Osteocyte (in vitro differentiated cells): ENCODE results near the gene ABLIM2. TPM values are rescaled to one million over a fixed set of nuclear protein-coding genes. Genes with fewer than 3 reads are reported as not detected.

ENCODE experiments used
- DNase-seq: peaks from one replicate; pipeline ENCODE4 v3.0.0; 2021; ENCODE audit warnings: mixed read lengths; ENCODE audit not compliant: unreplicated experiment; ENCODE audit errors: extremely low spot score
- H3K27ac Mint-ChIP-seq: one replicate; pipeline ENCODE4 v1.8.0; 2021; ENCODE audit warnings: mild to moderate bottlenecking, mixed read lengths; ENCODE audit not compliant: unreplicated experiment
- H3K27me3 Mint-ChIP-seq: one replicate; pipeline ENCODE4 v1.8.0; 2021; ENCODE audit warnings: mixed read lengths; ENCODE audit not compliant: unreplicated experiment
- H3K36me3 Mint-ChIP-seq: one replicate; pipeline ENCODE4 v1.8.0; 2021; ENCODE audit warnings: mixed read lengths; ENCODE audit not compliant: unreplicated experiment
- H3K4me1 Mint-ChIP-seq: one replicate; pipeline ENCODE4 v1.8.0; 2021; ENCODE audit warnings: mixed read lengths; ENCODE audit not compliant: unreplicated experiment
- H3K4me3 Mint-ChIP-seq: one replicate; pipeline ENCODE4 v1.8.0; 2021; ENCODE audit warnings: mild to moderate bottlenecking, moderate library complexity, mixed read lengths; ENCODE audit not compliant: unreplicated experiment
- H3K9me3 Mint-ChIP-seq: one replicate; pipeline ENCODE4 v1.8.0; 2021; ENCODE audit warnings: mixed read lengths; ENCODE audit not compliant: unreplicated experiment
- CTCF ChIP-seq: fragments of 200-600 bp; sonication (generic); IDR thresholded peaks from 2 replicates; pipeline ENCODE4 v1.5.0; 2021; ENCODE audit warnings: antibody characterized with exemption, mild to moderate bottlenecking, moderate library complexity
- total RNA-seq: library from RNA; stranded (reverse); gene quantifications from 2 replicates; pipeline ENCODE4 v1.2.1, GENCODE V29; 2021

The ABLIM2 gene
- total RNA-seq, 1 donor from 2014 or later = 0.24 TPM

- H3K27ac Mint-ChIP-seq = no peak overlapping the region
- DNase-seq = no peak
- no peak overlapping the region for H3K4me3 Mint-ChIP-seq
- TF ChIP-seq CTCF = no peak
- peaks cover 43% of the 10 kb centered on the region for H3K27me3 Mint-ChIP-seq
- no peaks in the 10 kb centered on the region for H3K36me3 Mint-ChIP-seq
- no peaks in the 10 kb centered on the region for H3K9me3 Mint-ChIP-seq
- no peaks in the 10 kb centered on the region for H3K4me1 Mint-ChIP-seq
Measured at GRCh38 chr4:8044699-8045098, 113.9 kb downstream of the ABLIM2 start.

- Mint-ChIP-seq H3K9me3 (no peaks in the 10 kb centered on the region), H3K27ac (no peak overlapping the region), H3K4me1 (no peaks in the 10 kb centered on the region), H3K27me3 (peaks cover 44% of the 10 kb centered on the region), H3K36me3 (no peaks in the 10 kb centered on the region), H3K4me3 (no peak overlapping the region)
- DNase-seq = no peak
- no peak for TF ChIP-seq CTCF
Measured at GRCh38 chr4:8044244-8044643, 114.4 kb downstream of the ABLIM2 start.

GRCh38 chr4:8043596-8043995 is 115.0 kb downstream of the ABLIM2 start:
- Mint-ChIP-seq H3K27me3 (peaks cover 49% of the 10 kb centered on the region), H3K4me3 (no peak overlapping the region), H3K4me1 (no peaks in the 10 kb centered on the region), H3K9me3 (no peaks in the 10 kb centered on the region), H3K27ac (no peak overlapping the region), H3K36me3 (no peaks in the 10 kb centered on the region)
- TF ChIP-seq CTCF = no peak
- no peak for DNase-seq

GRCh38 chr4:8041868-8042267 is 116.7 kb downstream of the ABLIM2 start:
- peaks cover 51% of the 10 kb centered on the region for H3K27me3 Mint-ChIP-seq
- H3K4me1 Mint-ChIP-seq = no peaks in the 10 kb centered on the region
- H3K4me3 Mint-ChIP-seq = no peak overlapping the region
- DNase-seq = no peak
- no peak for TF ChIP-seq CTCF
- H3K36me3 Mint-ChIP-seq = no peaks in the 10 kb centered on the region
- no peaks in the 10 kb centered on the region for H3K9me3 Mint-ChIP-seq
- no peak overlapping the region for H3K27ac Mint-ChIP-seq

- H3K27me3 Mint-ChIP-seq = peaks cover 45% of the 10 kb centered on the region
- DNase-seq = no peak
- H3K27ac Mint-ChIP-seq = no peak overlapping the region
- H3K9me3 Mint-ChIP-seq = no peaks in the 10 kb centered on the region
- no peaks in the 10 kb centered on the region for H3K36me3 Mint-ChIP-seq
- no peak overlapping the region for H3K4me3 Mint-ChIP-seq
- no peak for TF ChIP-seq CTCF
- no peaks in the 10 kb centered on the region for H3K4me1 Mint-ChIP-seq
Measured at GRCh38 chr4:8041172-8041571, 117.4 kb downstream of the ABLIM2 start.
